GM23338 (cell line): Measurements from ENCODE around the gene NADK2.

Source experiments
- CTCF ChIP-seq, 2 experiments: fragments of 200-600 bp in 1 of 2; sonication (generic) in 1 of 2; conservative IDR thresholded peaks; 2 replicates each; pipeline versions ENCODE4 v1.5.1 to v1.6.1; 2016 to 2017; ENCODE audit warnings: antibody characterized with exemption in 2 of 2, low read depth in 2 of 2, mild to moderate bottlenecking in 2 of 2, moderate library complexity in 1 of 2
- EZH2 ChIP-seq: fragments of 200-600 bp; sonication (generic); IDR thresholded peaks from one replicate; pipeline ENCODE4 v1.8.0; 2017; ENCODE audit warnings: antibody characterized with exemption, mild to moderate bottlenecking, low read depth; ENCODE audit not compliant: unreplicated experiment
- EZH2phosphoT487 ChIP-seq: fragments of 200-600 bp; sonication (generic); IDR thresholded peaks from one replicate; pipeline ENCODE4 v1.8.1; 2018; ENCODE audit warnings: antibody characterized with exemption; ENCODE audit not compliant: unreplicated experiment
- JUNB ChIP-seq: IDR thresholded peaks from one replicate; pipeline ENCODE4 v1.6.1; 2016; ENCODE audit warnings: antibody characterized with exemption; ENCODE audit not compliant: unreplicated experiment
- POLR2AphosphoS5 ChIP-seq: IDR thresholded peaks from 2 replicates; pipeline ENCODE4 v1.6.1; 2016; ENCODE audit warnings: antibody characterized with exemption, low read depth

GRCh38 chr5:36273809-36274526 is 32.2 kb upstream of the NADK2 start:
- TF ChIP-seq EZH2phosphoT487 (no peak), JUNB (no peak), CTCF (conservative IDR thresholded peaks at IDR 0.05; ENCODE audit: low read depth in 2 of 2) (no peak), EZH2 (no peak), POLR2AphosphoS5 (no peak)
